Stimulated activated naive B cell treated with anti-CD40 and anti-IgM and Interleukin-4, amounts not matched to agents 10 μg/mL and 1 μg/mL and 100 μg/mL, for 72 hours (primary cell): Measurements from ENCODE around the gene PKIB.

Experiments used
- ATAC-seq, 2 donors: fragments of 150-1000 bp; cut with Tn5 transposase; replicated peaks; 2 replicates each; pipeline ENCODE4 v1.10.0; 2021; ENCODE audit warnings: moderate library complexity in 1 of 2
- DNase-seq: peaks from one replicate; pipeline ENCODE4 v3.0.0; 2021
- H3K27ac Mint-ChIP-seq: one replicate; pipeline ENCODE4 v1.8.0; 2022; ENCODE audit warnings: mild to moderate bottlenecking, mixed read lengths
- H3K27me3 Mint-ChIP-seq, 2 donors: one replicate each; pipeline ENCODE4 v1.8.0; 2022; ENCODE audit warnings: mixed read lengths in 2 of 2
- H3K36me3 Mint-ChIP-seq, 2 donors: one replicate each; pipeline ENCODE4 v1.8.0; 2022; ENCODE audit warnings: mixed read lengths in 2 of 2, mild to moderate bottlenecking in 1 of 2
- H3K4me1 Mint-ChIP-seq, 2 donors: one replicate each; pipeline ENCODE4 v1.8.0; 2022; ENCODE audit warnings: mixed read lengths in 2 of 2, mild to moderate bottlenecking in 1 of 2
- H3K4me3 Mint-ChIP-seq, 2 donors: one replicate each; pipeline ENCODE4 v1.8.0; 2022; ENCODE audit warnings: mild to moderate bottlenecking in 2 of 2, mixed read lengths in 2 of 2, moderate library complexity in 1 of 2
- H3K9me3 Mint-ChIP-seq, 2 donors: one replicate each; pipeline ENCODE4 v1.8.0; 2022; ENCODE audit warnings: mixed read lengths in 2 of 2, mild to moderate bottlenecking in 1 of 2

The PKIB gene

GRCh38 chr6:122766256-122766655 is 156.1 kb downstream of the PKIB start:
- Mint-ChIP-seq H3K4me3 (no peak overlapping the region), H3K9me3 (peaks cover 0 to 3% of the 10 kb centered on the region in 2 donors), H3K27me3 (peaks cover 4 to 6% of the 10 kb centered on the region in 2 donors), H3K36me3 (no peaks in the 10 kb centered on the region), H3K4me1 (no peaks in the 10 kb centered on the region), H3K27ac (no peak overlapping the region)
- DNase-seq = no peak
- ATAC-seq = no peak

GRCh38 chr6:122770835-122771601 is 160.8 kb downstream of the PKIB start:
- H3K4me3 Mint-ChIP-seq = no peak overlapping the region
- no peaks in the 10 kb centered on the region for H3K4me1 Mint-ChIP-seq
- H3K36me3 Mint-ChIP-seq = no peaks in the 10 kb centered on the region
- H3K9me3 Mint-ChIP-seq = peaks cover 0 to 4% of the 10 kb centered on the region in 2 donors
- ATAC-seq (no peak), DNase-seq (no peak)
- H3K27ac Mint-ChIP-seq = no peak overlapping the region
- peaks cover 4 to 6% of the 10 kb centered on the region in 2 donors for H3K27me3 Mint-ChIP-seq

GRCh38 chr6:122772724-122773415 is 162.7 kb downstream of the PKIB start:
- H3K27me3 Mint-ChIP-seq = peaks cover 1 to 3% of the 10 kb centered on the region in 2 donors
- DNase-seq (no peak), ATAC-seq (no peak)
- H3K36me3 Mint-ChIP-seq = no peaks in the 10 kb centered on the region
- no peak overlapping the region for H3K27ac Mint-ChIP-seq
- peaks cover 3 to 4% of the 10 kb centered on the region in 2 donors for H3K9me3 Mint-ChIP-seq
- no peaks in the 10 kb centered on the region for H3K4me1 Mint-ChIP-seq
- H3K4me3 Mint-ChIP-seq = no peak overlapping the region
